ENCODE data around the gene CAV3.

The CAV3 gene

GRCh38 chr3:8755564-8756237 is 22.1 kb downstream of the CAV3 start:
- H3K27me3 ChIP-seq (ENCODE audit: control insufficient read depth in 1 of 2, insufficient read depth in 2 of 2, low read length in 2 of 2), result no peaks in the 10 kb centered on the region
- H3K4me1 ChIP-seq (ENCODE audit: insufficient read depth, low read length), result no peaks in the 10 kb centered on the region
- no peak overlapping the region for H3K9ac ChIP-seq (ENCODE audit: low read length)
- no peak overlapping the region for H3K4me3 ChIP-seq (ENCODE audit: low read depth in 1 of 2, low read length in 2 of 2)
- no peak overlapping the region for H3K27ac ChIP-seq (ENCODE audit: low read depth, low read length)
- no peaks in the 10 kb centered on the region for H3K36me3 ChIP-seq (ENCODE audit: insufficient read depth, low read length)
- no peaks in the 10 kb centered on the region for H3K9me3 ChIP-seq (ENCODE audit: low read length)

GRCh38 chr3:8756671-8757070 is 23.1 kb downstream of the CAV3 start:
- Histone ChIP-seq H3K4me3 (ENCODE audit: low read depth in 1 of 2, low read length in 2 of 2) (no peak overlapping the region), H3K36me3 (ENCODE audit: insufficient read depth, low read length) (no peaks in the 10 kb centered on the region), H3K4me1 (ENCODE audit: insufficient read depth, low read length) (no peaks in the 10 kb centered on the region), H3K9ac (ENCODE audit: low read length) (no peak overlapping the region), H3K27ac (ENCODE audit: low read depth, low read length) (no peak overlapping the region), H3K27me3 (ENCODE audit: control insufficient read depth in 1 of 2, insufficient read depth in 2 of 2, low read length in 2 of 2) (no peaks in the 10 kb centered on the region), H3K9me3 (ENCODE audit: low read length) (no peaks in the 10 kb centered on the region)

- Histone ChIP-seq H3K4me3 (ENCODE audit: low read depth in 1 of 2, low read length in 2 of 2) (no peak overlapping the region), H3K9me3 (ENCODE audit: low read length) (no peaks in the 10 kb centered on the region), H3K36me3 (ENCODE audit: insufficient read depth, low read length) (no peaks in the 10 kb centered on the region), H3K9ac (ENCODE audit: low read length) (no peak overlapping the region), H3K27ac (ENCODE audit: low read depth, low read length) (no peak overlapping the region), H3K27me3 (ENCODE audit: control insufficient read depth in 1 of 2, insufficient read depth in 2 of 2, low read length in 2 of 2) (no peaks in the 10 kb centered on the region), H3K4me1 (ENCODE audit: insufficient read depth, low read length) (no peaks in the 10 kb centered on the region)
These were observed 24.2 kb downstream of the CAV3 start for GRCh38 chr3:8757551-8758518.

GRCh38 chr3:8759038-8759707 is 25.6 kb downstream of the CAV3 start:
- Histone ChIP-seq H3K4me3 (ENCODE audit: low read depth in 1 of 2, low read length in 2 of 2) (no peak overlapping the region), H3K27me3 (ENCODE audit: control insufficient read depth in 1 of 2, insufficient read depth in 2 of 2, low read length in 2 of 2) (no peaks in the 10 kb centered on the region), H3K9me3 (ENCODE audit: low read length) (no peaks in the 10 kb centered on the region), H3K27ac (ENCODE audit: low read depth, low read length) (no peak overlapping the region), H3K4me1 (ENCODE audit: insufficient read depth, low read length) (no peaks in the 10 kb centered on the region), H3K36me3 (ENCODE audit: insufficient read depth, low read length) (no peaks in the 10 kb centered on the region), H3K9ac (ENCODE audit: low read length) (no peak overlapping the region)

GRCh38 chr3:8760091-8760490 is 26.5 kb downstream of the CAV3 start:
- Histone ChIP-seq H3K27me3 (ENCODE audit: control insufficient read depth in 1 of 2, insufficient read depth in 2 of 2, low read length in 2 of 2) (no peaks in the 10 kb centered on the region), H3K9me3 (ENCODE audit: low read length) (no peaks in the 10 kb centered on the region), H3K27ac (ENCODE audit: low read depth, low read length) (no peak overlapping the region)

GRCh38 chr3:8760506-8760905 is 26.9 kb downstream of the CAV3 start:
- Histone ChIP-seq H3K4me1 (ENCODE audit: insufficient read depth, low read length) (no peaks in the 10 kb centered on the region), H3K9ac (ENCODE audit: low read length) (no peak overlapping the region), H3K4me3 (ENCODE audit: low read depth in 1 of 2, low read length in 2 of 2) (no peak overlapping the region), H3K27ac (ENCODE audit: low read depth, low read length) (no peak overlapping the region), H3K9me3 (ENCODE audit: low read length) (no peaks in the 10 kb centered on the region), H3K36me3 (ENCODE audit: insufficient read depth, low read length) (no peaks in the 10 kb centered on the region), H3K27me3 (ENCODE audit: control insufficient read depth in 1 of 2, insufficient read depth in 2 of 2, low read length in 2 of 2) (no peaks in the 10 kb centered on the region)

More at GRCh38 chr3:8760091-8760490, 26.5 kb downstream of the CAV3 start:
- Histone ChIP-seq H3K4me3 (ENCODE audit: low read depth in 1 of 2, low read length in 2 of 2) (no peak overlapping the region), H3K4me1 (ENCODE audit: insufficient read depth, low read length) (no peaks in the 10 kb centered on the region), H3K9ac (ENCODE audit: low read length) (no peak overlapping the region), H3K36me3 (ENCODE audit: insufficient read depth, low read length) (no peaks in the 10 kb centered on the region)

- H3K9me3 ChIP-seq (ENCODE audit: low read length), result no peaks in the 10 kb centered on the region
- no peak overlapping the region for H3K4me3 ChIP-seq (ENCODE audit: low read depth in 1 of 2, low read length in 2 of 2)
- peaks cover 0 to 3% of the 10 kb centered on the region in 2 donors for H3K27me3 ChIP-seq (ENCODE audit: control insufficient read depth in 1 of 2, insufficient read depth in 2 of 2, low read length in 2 of 2)
- H3K27ac ChIP-seq (ENCODE audit: low read depth, low read length), result no peak overlapping the region
- no peaks in the 10 kb centered on the region for H3K36me3 ChIP-seq (ENCODE audit: insufficient read depth, low read length)
- no peak overlapping the region for H3K9ac ChIP-seq (ENCODE audit: low read length)
- H3K4me1 ChIP-seq (ENCODE audit: insufficient read depth, low read length), result no peaks in the 10 kb centered on the region
These were observed 28.3 kb downstream of the CAV3 start for GRCh38 chr3:8761866-8762265.

GRCh38 chr3:8762607-8763377 is 29.2 kb downstream of the CAV3 start:
- Histone ChIP-seq H3K27me3 (ENCODE audit: control insufficient read depth in 1 of 2, insufficient read depth in 2 of 2, low read length in 2 of 2) (peaks cover 0 to 12% of the 10 kb centered on the region in 2 donors), H3K9ac (ENCODE audit: low read length) (no peak overlapping the region), H3K36me3 (ENCODE audit: insufficient read depth, low read length) (no peaks in the 10 kb centered on the region), H3K27ac (ENCODE audit: low read depth, low read length) (no peak overlapping the region), H3K4me3 (ENCODE audit: low read depth in 1 of 2, low read length in 2 of 2) (no peak overlapping the region), H3K4me1 (ENCODE audit: insufficient read depth, low read length) (no peaks in the 10 kb centered on the region), H3K9me3 (ENCODE audit: low read length) (no peaks in the 10 kb centered on the region)

GRCh38 chr3:8764528-8764927 is 30.9 kb downstream of the CAV3 start:
- H3K36me3 ChIP-seq (ENCODE audit: insufficient read depth, low read length), result no peaks in the 10 kb centered on the region
- H3K9me3 ChIP-seq (ENCODE audit: low read length), result no peaks in the 10 kb centered on the region
- H3K9ac ChIP-seq (ENCODE audit: low read length), result no peak overlapping the region
- H3K27me3 ChIP-seq (ENCODE audit: control insufficient read depth in 1 of 2, insufficient read depth in 2 of 2, low read length in 2 of 2), result peaks cover under 1 to 30% of the 10 kb centered on the region in 2 donors
- no peak overlapping the region for H3K4me3 ChIP-seq (ENCODE audit: low read depth in 1 of 2, low read length in 2 of 2)
- H3K4me1 ChIP-seq (ENCODE audit: insufficient read depth, low read length), result no peaks in the 10 kb centered on the region
- H3K27ac ChIP-seq (ENCODE audit: low read depth, low read length), result no peak overlapping the region

- no peak overlapping the region for H3K27ac ChIP-seq (ENCODE audit: low read depth, low read length)
- peaks cover 8 to 32% of the 10 kb centered on the region in 2 donors for H3K27me3 ChIP-seq (ENCODE audit: control insufficient read depth in 1 of 2, insufficient read depth in 2 of 2, low read length in 2 of 2)
- H3K4me1 ChIP-seq (ENCODE audit: insufficient read depth, low read length), result no peaks in the 10 kb centered on the region
- no peaks in the 10 kb centered on the region for H3K36me3 ChIP-seq (ENCODE audit: insufficient read depth, low read length)
- no peak overlapping the region for H3K9ac ChIP-seq (ENCODE audit: low read length)
- H3K9me3 ChIP-seq (ENCODE audit: low read length), result no peaks in the 10 kb centered on the region
- H3K4me3 ChIP-seq (ENCODE audit: low read depth in 1 of 2, low read length in 2 of 2), result no peak overlapping the region
These were observed 31.9 kb downstream of the CAV3 start for GRCh38 chr3:8765528-8765927.

- H3K9me3 ChIP-seq (ENCODE audit: low read length), result no peaks in the 10 kb centered on the region
- no peak overlapping the region for H3K4me3 ChIP-seq (ENCODE audit: low read depth in 1 of 2, low read length in 2 of 2)
- no peak overlapping the region for H3K27ac ChIP-seq (ENCODE audit: low read depth, low read length)
- H3K9ac ChIP-seq (ENCODE audit: low read length), result no peak overlapping the region
- H3K4me1 ChIP-seq (ENCODE audit: insufficient read depth, low read length), result no peaks in the 10 kb centered on the region
- peaks cover 8 to 32% of the 10 kb centered on the region in 2 donors for H3K27me3 ChIP-seq (ENCODE audit: control insufficient read depth in 1 of 2, insufficient read depth in 2 of 2, low read length in 2 of 2)
- H3K36me3 ChIP-seq (ENCODE audit: insufficient read depth, low read length), result no peaks in the 10 kb centered on the region
These were observed 32.5 kb downstream of the CAV3 start for GRCh38 chr3:8766148-8766547.

All from muscle layer of colon (tissue), 2 donors.